ENCODE results near the gene HCFC1.

The HCFC1 gene

DNA sequence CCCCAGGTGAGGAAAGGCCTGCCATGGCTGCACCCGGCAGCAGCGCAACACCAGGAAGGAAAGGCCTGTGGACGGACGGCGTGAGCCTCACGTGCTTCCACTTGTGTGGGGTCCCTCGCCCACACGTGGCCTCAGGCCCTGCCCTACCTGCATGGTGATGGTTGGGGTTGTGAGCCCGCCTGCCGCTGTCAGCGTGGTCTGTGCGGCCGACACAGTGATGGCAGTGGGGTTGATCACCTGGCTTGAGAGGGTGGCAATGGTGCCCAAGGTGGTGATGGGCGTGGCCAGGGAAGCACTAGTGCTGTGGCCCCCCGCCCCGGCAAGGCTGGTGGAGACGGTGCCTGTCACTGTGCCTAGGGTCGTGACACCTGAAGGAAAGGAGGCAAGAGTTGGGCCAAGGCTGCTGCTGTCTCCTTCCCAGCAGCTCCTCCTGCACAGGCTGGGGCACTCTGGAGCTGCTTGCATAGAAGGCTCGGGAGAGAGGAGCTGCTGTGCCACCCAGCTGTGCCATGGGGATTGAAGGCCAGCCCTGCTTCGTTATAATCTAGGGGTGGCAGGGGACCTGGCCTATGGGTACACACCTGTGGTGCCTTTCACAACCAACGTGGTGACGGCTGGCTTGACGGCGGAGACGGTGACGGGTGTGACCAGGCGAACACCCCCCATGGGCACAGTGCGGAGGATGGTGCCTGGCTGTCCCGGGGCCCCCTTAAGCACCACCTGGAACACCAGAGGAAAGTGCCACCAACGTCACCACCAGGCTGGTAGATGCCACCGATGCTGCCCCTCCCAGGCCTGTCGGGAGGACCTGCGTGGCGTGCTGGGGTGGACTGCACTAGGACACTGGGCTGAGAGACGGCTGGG, 15.3 kb downstream of the HCFC1 start:
- no peak for DNase-seq

DNA sequence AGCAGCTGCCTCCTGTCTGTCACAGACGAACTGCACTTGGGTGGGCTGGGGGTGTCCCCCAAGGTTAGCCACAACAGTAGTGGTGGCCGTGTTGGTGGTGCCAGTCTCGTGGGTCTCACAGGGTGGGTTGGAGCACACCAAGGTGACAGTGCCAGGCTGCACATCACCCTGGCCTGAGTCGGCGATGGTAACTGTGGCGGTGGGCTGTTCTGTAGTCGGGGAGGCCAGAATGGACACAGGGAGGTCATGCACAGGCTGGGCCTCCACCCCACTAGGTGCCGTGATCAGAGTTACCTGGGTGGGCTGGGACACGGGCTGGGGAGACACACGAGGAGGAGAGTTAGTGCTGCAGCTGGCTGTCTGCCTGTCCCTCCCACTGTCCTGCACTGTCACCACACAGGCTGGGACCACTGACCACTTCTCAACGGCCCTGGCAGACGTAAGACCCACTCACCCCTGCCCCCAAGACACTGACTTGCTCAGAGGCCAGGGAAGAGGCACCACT, 16.3 kb downstream of the HCFC1 start:
- no peak for DNase-seq

DNA sequence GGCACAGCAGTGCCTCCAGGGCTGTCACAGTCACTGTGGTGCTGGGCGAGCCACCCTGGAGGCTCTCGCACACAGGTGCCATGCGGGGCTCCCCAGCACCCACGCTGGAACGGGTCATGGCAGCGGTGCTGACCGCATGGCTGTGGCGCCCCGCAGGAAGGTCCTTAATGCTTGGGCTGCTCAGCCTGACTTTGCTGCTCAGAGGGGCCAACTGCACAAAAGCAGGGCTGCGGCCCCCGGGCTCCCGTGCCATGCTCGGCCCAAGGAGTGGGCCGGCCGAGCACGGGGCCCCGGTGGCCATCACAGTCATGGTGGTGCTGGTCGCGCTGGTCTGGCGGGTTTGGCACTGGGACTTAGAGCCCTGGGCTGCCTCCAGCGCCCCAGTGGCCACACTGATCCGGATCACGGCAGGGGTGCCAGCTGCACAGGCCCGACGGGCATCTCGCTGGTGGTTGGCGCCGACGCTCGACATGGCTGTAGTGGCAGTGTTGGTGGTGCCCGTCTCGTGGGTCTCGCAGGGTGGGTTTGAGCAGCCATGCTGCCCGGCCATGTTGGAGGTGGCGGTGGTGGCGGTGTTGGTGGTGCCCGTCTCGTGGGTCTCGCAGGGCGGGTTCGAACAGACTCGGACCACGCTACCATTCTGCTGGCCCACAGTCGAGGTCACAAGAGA, 16.9 kb downstream of the HCFC1 start:
- DNase-seq = no peak

- no peak for DNase-seq
These were observed 17.6 kb downstream of the HCFC1 start for GRCh38 chrX:153953892-153954557.

GRCh38 chrX:153953342-153953830, 18.2 kb downstream of the HCFC1 start:
- DNase-seq = peak; percentile 89

DNA sequence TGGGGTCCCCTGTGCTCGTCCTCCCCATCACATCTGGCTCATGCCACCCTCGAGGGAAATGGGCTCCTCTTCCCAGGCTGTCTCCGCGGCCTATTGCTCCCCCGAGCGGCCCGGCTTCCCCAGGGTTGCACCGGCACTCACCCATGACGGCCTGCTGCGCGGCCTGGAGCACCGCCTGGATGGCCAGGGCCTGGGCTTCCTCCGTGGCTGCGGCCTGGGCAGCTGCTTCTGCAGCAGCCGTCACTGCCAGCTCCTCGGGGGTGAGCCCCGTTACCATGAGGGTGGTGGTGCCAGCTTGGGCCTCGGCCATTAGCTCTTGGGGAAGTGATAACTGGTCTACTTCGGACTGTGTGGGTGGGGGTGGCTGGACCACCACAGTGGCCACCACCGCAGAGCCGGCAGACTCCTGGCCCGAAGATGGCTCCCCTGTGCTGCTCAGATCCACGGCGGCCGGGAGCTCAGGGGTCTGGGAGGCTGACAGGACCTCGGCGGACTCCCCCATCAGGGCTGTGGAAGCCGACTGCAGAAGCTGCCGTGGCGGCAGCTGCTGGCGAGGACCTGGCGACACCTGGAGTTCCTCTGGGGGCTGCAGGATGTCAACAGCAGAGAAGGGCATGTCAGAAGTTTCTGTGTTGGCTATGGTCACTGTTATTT, 19.1 kb downstream of the HCFC1 start:
- no peak for DNase-seq

DNA sequence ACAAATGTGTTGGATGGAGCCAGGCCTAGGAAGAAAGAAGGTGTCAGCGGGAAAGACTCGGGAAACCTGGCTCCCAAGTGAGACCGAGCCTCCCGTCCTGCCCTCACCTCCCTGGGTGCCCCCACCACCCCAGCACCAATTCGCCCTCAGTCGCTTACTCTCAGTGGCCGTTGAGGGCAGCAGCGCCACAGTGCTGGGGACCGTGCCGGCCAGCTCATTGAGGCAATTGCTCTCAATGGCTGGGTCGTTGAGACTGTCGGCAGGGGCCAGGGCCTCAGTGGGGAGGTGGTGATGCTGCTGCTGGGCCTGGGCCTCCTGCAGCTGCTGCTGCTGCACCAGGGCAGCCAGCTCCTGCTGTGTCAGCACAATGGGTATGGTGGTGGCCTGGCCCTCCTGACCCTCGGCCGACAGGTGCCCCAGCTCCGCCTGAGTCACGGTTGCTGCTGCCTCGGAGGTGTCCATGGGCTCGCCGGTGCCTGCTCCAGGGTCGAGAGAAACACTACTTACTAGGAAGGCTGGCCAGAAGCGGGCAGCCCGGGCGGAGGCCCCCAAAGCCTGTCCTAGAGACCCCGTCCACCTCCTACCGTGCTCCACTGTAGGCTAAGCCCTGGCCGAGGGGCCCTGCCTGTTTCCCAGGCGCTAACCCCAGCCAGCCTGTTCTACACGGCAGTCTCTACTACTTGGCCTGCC, 19.8 kb downstream of the HCFC1 start:
- no peak for DNase-seq

DNA sequence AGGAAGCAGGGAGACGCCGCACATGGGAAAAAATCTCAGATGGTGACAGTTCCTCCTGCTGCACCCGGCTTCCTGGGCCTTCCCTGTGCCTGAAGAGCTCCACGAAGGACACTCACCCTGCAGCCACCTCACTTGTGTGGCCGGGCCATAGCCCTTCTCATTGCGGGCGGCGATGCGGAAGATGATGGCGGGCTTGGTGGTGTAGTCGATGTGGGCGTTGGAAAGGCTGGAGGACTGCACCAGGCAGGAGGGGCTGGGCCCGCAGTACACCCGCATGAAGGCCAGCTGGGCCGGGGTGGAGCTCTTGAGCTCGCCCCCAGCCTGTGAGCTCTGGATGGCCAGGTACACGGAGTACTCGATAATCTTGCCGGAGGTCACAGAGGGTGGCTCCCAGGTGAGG, 21.5 kb downstream of the HCFC1 start:
- no peak for DNase-seq

DNA sequence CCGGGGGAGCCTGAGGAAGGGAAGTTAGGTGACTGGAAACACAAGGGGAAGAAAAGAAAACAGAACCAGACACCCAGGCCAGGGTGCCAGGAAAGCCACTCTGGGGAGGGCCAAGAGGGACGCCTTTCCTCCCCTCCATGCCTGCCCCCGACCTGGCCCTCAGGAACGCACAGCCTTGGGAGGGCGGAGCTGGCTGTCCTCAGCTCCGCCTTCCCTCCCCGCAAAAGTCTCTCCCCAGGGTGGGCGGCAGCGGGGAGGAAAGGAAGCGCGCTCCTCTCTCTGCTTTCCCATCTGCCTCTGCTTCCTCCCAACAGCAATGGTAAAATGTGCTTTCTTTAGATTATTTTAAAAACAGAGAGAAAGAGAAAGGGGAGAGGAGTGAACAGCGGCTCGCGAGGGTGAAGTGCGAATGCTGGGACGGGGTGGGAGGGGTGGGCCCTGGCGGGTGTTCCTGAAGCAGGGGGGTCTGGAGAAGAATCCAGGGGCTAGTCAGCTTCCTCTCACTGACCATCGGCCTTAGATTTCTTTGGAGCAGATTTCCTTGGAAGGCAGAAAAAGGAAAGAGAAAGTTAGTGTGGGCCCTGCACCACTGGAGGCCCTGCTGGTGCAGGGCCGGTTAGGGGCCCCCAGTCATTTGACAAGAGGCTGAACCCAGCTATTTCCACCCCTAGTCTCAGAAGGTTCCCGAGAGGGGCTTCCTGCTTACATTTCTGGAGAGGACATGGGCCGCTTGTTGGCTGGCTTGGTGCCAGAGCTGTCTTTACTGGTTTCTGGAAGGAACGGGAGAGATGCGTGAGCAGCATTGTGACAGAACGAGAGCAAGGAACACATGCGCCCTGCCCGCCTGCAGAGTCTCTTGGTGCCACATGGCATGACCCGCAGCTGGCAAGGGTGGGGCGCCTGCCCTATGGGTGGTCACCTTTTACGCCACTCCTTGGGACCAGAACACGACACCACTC, 22.5 kb downstream of the HCFC1 start:
- DNase-seq = no peak

DNA sequence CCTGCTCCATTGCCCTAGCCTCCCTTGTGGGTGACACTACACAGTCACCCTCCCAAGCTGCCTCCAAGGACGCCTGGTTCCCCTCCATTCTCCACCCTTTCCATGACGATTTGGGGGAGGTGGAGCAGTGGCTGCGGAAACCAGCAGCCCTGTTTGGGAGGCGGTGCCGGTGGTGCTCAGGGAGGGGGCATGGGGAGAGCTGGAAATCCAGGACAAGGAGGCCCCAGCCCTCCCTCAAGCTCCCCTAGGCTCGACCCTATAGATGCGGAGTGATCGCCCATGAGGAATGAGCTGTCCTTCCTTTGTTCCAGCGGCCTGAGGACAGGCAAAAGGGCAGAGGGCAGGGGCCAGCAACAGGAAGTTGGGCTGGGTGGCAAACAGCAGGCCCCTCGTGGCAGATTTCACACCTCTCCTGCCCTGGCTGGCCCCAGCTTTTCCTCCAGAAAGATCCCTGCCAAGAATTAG, 23.6 kb downstream of the HCFC1 start:
- no peak for DNase-seq

DNA sequence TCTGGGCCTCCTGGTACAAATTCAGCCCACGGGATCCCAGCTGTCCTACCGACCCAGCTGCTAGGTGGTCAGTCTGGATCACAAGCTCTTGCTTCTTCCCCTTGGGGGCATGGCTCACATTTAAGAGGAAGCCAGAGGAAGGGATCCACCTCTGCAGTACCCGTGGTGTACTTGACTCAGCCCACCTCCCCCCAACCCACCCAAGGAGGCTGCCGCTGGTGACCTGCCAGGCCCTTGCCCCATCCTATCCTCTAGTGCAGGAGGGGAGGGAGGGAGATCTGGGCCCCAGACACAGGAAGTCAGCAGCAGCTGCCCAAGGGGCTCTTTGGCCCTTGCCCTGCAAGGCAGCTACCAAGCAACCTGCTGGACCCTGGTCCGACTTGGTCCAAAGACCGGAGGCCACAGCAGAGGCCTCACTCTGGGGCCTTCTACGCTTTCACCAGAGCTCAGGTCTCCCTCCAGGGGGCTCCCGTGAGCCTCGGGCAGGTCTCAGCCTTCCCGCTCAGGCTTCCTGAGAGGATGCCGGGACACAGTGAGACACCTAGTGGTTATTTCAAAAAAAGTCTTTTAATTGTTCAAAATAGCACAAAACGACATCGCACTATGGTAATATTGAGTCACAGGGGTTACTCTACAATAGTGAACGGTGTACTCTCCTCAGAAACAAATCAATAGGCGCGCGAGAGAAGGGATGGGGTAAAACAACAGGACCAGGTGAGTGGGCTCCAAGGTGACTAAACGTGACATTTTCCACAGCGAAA, 24.4 kb downstream of the HCFC1 start:
- DNase-seq = peak; percentile 82

- DNase-seq = no peak
These were observed 25.4 kb downstream of the HCFC1 start for GRCh38 chrX:153945956-153946943.

DNA sequence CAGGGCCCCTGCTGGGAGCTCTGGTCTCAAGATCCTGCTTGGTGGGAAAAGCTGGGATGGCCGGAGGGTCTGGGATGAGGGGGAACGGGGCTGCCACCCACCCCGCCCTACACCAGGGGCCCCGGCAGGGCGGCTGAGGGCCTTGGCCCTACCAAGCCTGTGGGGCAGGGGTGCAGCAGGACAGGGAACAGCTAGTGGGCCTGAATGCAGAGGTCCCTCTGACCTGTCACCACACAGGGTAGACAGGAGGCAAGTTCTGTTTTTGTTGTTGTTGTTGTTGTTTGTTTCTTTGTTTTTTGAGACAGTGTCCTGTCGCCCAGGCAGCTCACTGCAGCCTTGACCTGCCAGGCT, 26.8 kb downstream of the HCFC1 start:
- DNase-seq = no peak

GRCh38 chrX:153944140-153944799, 27.3 kb downstream of the HCFC1 start, which contains the start of gene RENBP:
Gene RENBP, minus strand, starts transcription at chrX:153944643. Its CDS starts 33 bp downstream, at chrX:153944610.
- peak; percentile 57 for DNase-seq

DNA sequence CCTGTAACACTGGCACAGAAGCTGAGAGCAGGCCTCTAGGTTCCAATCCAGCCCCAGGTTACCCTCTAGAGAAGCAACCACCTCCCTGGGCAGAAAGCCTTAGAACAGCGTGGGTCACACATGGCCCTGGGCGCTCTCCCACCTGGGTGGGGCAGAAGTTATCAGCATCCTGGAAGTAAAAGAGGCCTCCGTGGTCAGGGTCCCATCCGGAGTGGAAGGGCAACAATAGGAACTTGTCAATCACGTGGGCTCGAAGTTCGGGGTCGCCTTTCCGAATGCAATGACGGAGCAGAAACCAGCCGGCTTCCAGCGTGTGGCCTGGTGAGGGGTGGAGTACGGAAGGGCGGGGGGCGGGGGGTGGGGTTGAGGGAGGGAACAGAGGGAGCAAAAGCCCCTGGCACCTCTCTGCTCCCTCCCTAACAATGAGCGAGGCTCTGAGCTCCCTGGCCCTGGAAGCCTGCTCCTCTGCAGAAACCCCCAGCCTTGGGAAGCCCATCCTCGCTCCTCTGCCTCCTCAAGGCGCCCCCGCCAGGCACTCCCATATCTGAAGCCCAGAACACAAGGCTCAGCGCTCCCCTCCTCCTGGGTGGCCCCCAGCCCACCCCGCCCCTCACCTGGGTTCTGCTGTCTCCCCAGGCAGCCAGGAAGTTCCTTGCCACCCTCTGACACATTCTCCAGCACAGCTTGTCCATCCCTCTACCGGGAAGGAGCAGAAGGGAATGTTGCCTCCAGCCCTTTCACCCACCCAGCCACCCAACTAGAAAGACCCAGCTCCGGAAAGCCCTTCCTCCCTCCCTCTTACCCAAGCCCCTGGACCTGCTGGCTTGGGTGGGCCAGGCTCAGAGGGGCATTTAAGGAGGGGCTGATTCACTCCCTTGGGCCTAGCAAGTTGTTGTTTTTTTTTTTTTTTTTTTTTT, 30.0 kb downstream of the HCFC1 start:
- DNase-seq = no peak

DNA sequence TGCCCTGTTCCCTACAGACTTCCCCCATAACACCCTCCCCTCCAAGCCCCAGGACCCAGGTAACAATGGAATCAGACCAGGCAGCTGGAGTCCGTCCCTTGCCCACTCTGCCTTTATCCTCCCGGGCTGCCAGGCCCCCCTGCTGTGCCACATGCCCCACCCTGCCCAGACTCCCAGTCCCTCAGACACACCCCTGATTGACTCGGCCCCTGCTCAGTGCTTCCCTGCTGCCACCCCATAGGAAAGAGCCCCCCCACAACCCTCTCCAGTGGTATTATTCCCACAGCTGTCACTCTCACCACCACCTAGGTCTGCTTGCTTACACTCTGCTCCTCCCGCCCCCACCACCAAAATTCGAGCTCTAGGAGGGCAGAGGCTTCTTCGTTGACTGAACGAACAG, 32.0 kb downstream of the HCFC1 start:
- no peak for DNase-seq

DNA sequence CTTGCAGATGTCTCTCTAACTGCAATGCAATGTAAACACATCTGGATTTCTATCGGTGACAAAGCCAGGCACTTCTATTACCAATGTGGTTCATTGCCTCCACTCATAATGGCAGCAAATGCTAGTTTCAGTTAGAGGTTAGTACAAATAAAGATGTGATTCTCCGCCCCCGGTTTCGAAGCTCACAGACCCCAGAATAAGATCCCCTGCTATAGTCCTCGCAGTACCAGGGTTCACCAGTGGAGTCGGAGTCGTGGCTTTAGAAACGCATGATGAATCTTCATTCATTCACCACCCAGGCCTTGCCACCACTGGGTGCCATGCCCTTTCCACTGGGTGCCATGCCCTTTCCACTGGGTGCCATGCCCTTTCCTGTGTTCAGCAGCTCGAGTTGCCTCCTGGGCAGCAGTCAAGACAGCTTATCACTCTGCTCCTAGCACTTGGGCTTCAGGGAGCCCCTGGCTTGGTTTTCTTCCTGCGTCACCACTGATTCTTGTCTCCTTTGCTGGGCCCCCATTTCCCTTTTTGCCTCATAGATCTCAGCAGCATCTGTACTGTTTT, 33.3 kb downstream of the HCFC1 start:
- no peak for DNase-seq

All from stimulated activated CD8-positive, alpha-beta memory T cell treated with anti-CD3 and anti-CD28 coated beads, Interleukin-4, amount 100 ng/mL, for 48 hours (primary cell).